Right renal pelvis (tissue), 4 donors: ENCODE results near the gene NINJ2. TPM values are rescaled to one million over a fixed set of nuclear protein-coding genes. Genes with fewer than 3 reads are reported as not detected.

Source experiments
- polyA plus RNA-seq, 4 donors: library from polyadenylated mRNA; unstranded; fragments of 120-200 nt; gene quantifications; one replicate each; pipeline ENCODE4 v1.2.1, GENCODE V29; 2013; ENCODE audit not compliant: insufficient read length in 4 of 4

The NINJ2 gene
- polyA plus RNA-seq, 4 donors, result 0.93 to 1.4 (median 1.4) TPM

Other genes with a start within 250 kb of the NINJ2 start
- gene B4GALNT3, start 203.5 kb downstream of the NINJ2 start, polyA plus RNA-seq, result 10 to 100 TPM; 14.3 to 16.7 (median 15.7) TPM
- gene WNK1, start 89.1 kb upstream of the NINJ2 start, polyA plus RNA-seq, result 100 to 1,000 TPM; 101 to 115 (median 106) TPM